Neural cell (in vitro differentiated cells): Measurements from ENCODE around the gene ADH4. TPM values are rescaled to one million over a fixed set of nuclear protein-coding genes. Genes with fewer than 3 reads are reported as not detected.
"Not testable (repeated sequence)": the region's sequence is repeated elsewhere in the genome, so short reads cannot be mapped to it uniquely, and the experiment has no call there.

Experiments used
- H2AFZ ChIP-seq: fragments of 200-600, 300-800 bp; sonication (generic), shearing (Covaris generic); 2 replicates; pipeline ENCODE4 v1.6.0; 2014; ENCODE audit warnings: low read depth, mild to moderate bottlenecking, antibody characterized with exemption, low read length, moderate library complexity
- H3F3A ChIP-seq: fragments of 200-600 bp; shearing (Covaris generic); 2 replicates; pipeline ENCODE4 v1.6.1; 2016; ENCODE audit warnings: mild to moderate bottlenecking, moderate library complexity, mixed read lengths, antibody characterized with exemption, low read length; ENCODE audit not compliant: insufficient read depth, poor library complexity, severe bottlenecking
- H3K27ac ChIP-seq: fragments of 200-600, 300-800 bp; sonication (generic), shearing (Covaris generic); 2 replicates; pipeline ENCODE4 v1.5.1; 2014; ENCODE audit warnings: mild to moderate bottlenecking, low read length, moderate library complexity
- H3K27me3 ChIP-seq: fragments of 300-800, 200-600 bp; sonication (generic), shearing (Covaris generic); 2 replicates; pipeline ENCODE4 v1.6.0; 2014; ENCODE audit warnings: mild to moderate bottlenecking, low read depth, low read length, moderate library complexity; ENCODE audit not compliant: insufficient read depth
- H3K36me3 ChIP-seq: fragments of 300-800, 200-600 bp; sonication (generic), shearing (Covaris generic); 2 replicates; pipeline ENCODE4 v1.5.1; 2014; ENCODE audit warnings: mild to moderate bottlenecking, antibody characterized with exemption, low read length, moderate library complexity; ENCODE audit not compliant: insufficient read depth
- H3K4me2 ChIP-seq: fragments of 300-800, 200-600 bp; sonication (generic), shearing (Covaris generic); 2 replicates; pipeline ENCODE4 v1.6.0; 2014; ENCODE audit warnings: mild to moderate bottlenecking, low read length
- H3K4me3 ChIP-seq: fragments of 300-800, 200-600 bp; sonication (generic), shearing (Covaris generic); 2 replicates; pipeline ENCODE4 v1.5.1; 2014; ENCODE audit warnings: mild to moderate bottlenecking, low read length, moderate library complexity
- H3K79me2 ChIP-seq: fragments of 200-600 bp; shearing (Covaris generic); replicated peaks from 2 replicates; pipeline ENCODE4 v1.6.0; 2014; ENCODE audit warnings: mild to moderate bottlenecking, low read length, moderate library complexity; ENCODE audit not compliant: insufficient read depth
- H3K9ac ChIP-seq: fragments of 300-800, 200-600 bp; sonication (generic), shearing (Covaris generic); 2 replicates; pipeline ENCODE4 v1.6.1; 2016; ENCODE audit warnings: mild to moderate bottlenecking, low read length, mixed read lengths
- H3K9me2 ChIP-seq: fragments of 200-600 bp; shearing (Covaris generic); 2 replicates; pipeline ENCODE4 v1.6.1; 2016; ENCODE audit warnings: mild to moderate bottlenecking, low read length, mixed read lengths; ENCODE audit not compliant: insufficient read depth
- H3K9me3 ChIP-seq: fragments of 200-600, 300-800 bp; sonication (generic), shearing (Covaris generic); 2 replicates; pipeline ENCODE4 v1.6.1; 2016; ENCODE audit warnings: mild to moderate bottlenecking, mixed run types, low read length, moderate library complexity, mixed read lengths
- H4K20me1 ChIP-seq: fragments of 200-600 bp; shearing (Covaris generic); 2 replicates; pipeline ENCODE4 v1.6.1; 2016; ENCODE audit warnings: mild to moderate bottlenecking, mixed run types; ENCODE audit not compliant: insufficient read depth
- CTCF ChIP-seq: fragments of 450-650 bp; IDR thresholded peaks from 2 replicates; pipeline ENCODE4 v1.5.1; 2014; ENCODE audit warnings: antibody characterized with exemption, mild to moderate bottlenecking, moderate library complexity; ENCODE audit not compliant: poor library complexity, severe bottlenecking
- EP300 ChIP-seq: fragments of 450-650 bp; conservative IDR thresholded peaks from 2 replicates; pipeline ENCODE4 v1.6.1; 2014; ENCODE audit warnings: antibody characterized with exemption, mild to moderate bottlenecking, moderate library complexity; ENCODE audit not compliant: poor library complexity, severe bottlenecking
- EZH2 ChIP-seq: fragments of 200-600, 300-800 bp; shearing (Covaris generic), sonication (generic); IDR thresholded peaks from 2 replicates; pipeline ENCODE4 v1.6.1; 2014; ENCODE audit warnings: antibody characterized with exemption, low read length, borderline replicate concordance, mild to moderate bottlenecking; ENCODE audit not compliant: insufficient read depth, poor library complexity, severe bottlenecking
- MXI1 ChIP-seq: fragments of 450-650 bp; conservative IDR thresholded peaks from 2 replicates; pipeline ENCODE4 v1.6.1; 2014; ENCODE audit warnings: antibody characterized with exemption, mild to moderate bottlenecking; ENCODE audit not compliant: poor library complexity, severe bottlenecking
- POLR2AphosphoS5 ChIP-seq: IDR thresholded peaks from 2 replicates; pipeline ENCODE4 v1.6.1; 2012
- RAD21 ChIP-seq: fragments of 450-650 bp; conservative IDR thresholded peaks from 2 replicates; pipeline ENCODE4 v1.6.1; 2014; ENCODE audit warnings: antibody characterized with exemption, mild to moderate bottlenecking, moderate library complexity
- REST ChIP-seq: IDR thresholded peaks from 2 replicates; pipeline ENCODE4 v1.6.1; 2012; ENCODE audit warnings: borderline replicate concordance
- SMC3 ChIP-seq: fragments of 450-650 bp; conservative IDR thresholded peaks from 2 replicates; pipeline ENCODE4 v1.6.1; 2014; ENCODE audit warnings: antibody characterized with exemption, mild to moderate bottlenecking, moderate library complexity; ENCODE audit not compliant: poor library complexity
- TAF1 ChIP-seq: IDR thresholded peaks from 2 replicates; pipeline ENCODE4 v1.6.1; 2012; ENCODE audit warnings: low read depth
- polyA minus RNA-seq: library from RNA; depleted of rRNA, polyadenylated mRNA; stranded (reverse); fragments of >200 nt; gene quantifications from 2 replicates; pipeline ENCODE4 v1.2.3, GENCODE V29; 2014
- polyA plus RNA-seq: library from polyadenylated mRNA; depleted of rRNA; stranded (reverse); fragments of >200 nt; gene quantifications from 2 replicates; pipeline ENCODE4 v1.2.3, GENCODE V29; 2014

The ADH4 gene
- polyA plus RNA-seq, result not detected in 2 replicates
- not detected in 2 replicates for polyA minus RNA-seq

- Histone ChIP-seq H3K27ac (no peak within 1 kb of the TSS), H3K9me3 (no peaks in the 10 kb centered on the region), H3F3A (no peaks in the 10 kb centered on the region), H3K4me3 (no peak within 1 kb of the TSS), H3K9me2 (no peaks in the 10 kb centered on the region), H2AFZ (no peak within 1 kb of the TSS), H3K4me2 (no peak within 1 kb of the TSS), H3K79me2 (no peaks in the 10 kb centered on the region), H3K9ac (no peak within 1 kb of the TSS), H3K36me3 (no peaks in the 10 kb centered on the region), H3K27me3 (no peaks in the 10 kb centered on the region), H4K20me1 (no peaks in the 10 kb centered on the region)
- TF ChIP-seq SMC3 (no peak), POLR2AphosphoS5 (no peak), MXI1 (no peak), RAD21 (no peak), TAF1 (no peak), EZH2 (no peak), CTCF (no peak), REST (no peak), EP300 (no peak)
These were observed at the start of gene ADH4 for GRCh38 chr4:99144070-99144469. Gene ADH4 (minus strand): TSS chr4:99144297. CDS start chr4:99144222, 75 bp downstream.

- no peak overlapping the region for H3K9ac ChIP-seq
- no peak overlapping the region for H3K27ac ChIP-seq
- TF ChIP-seq EP300 (no peak), TAF1 (no peak), RAD21 (no peak), REST (no peak), EZH2 (no peak), SMC3 (no peak), POLR2AphosphoS5 (no peak), MXI1 (no peak), CTCF (no peak)
- no peaks in the 10 kb centered on the region for H3F3A ChIP-seq
- H3K4me3 ChIP-seq, result no peak overlapping the region
- no peaks in the 10 kb centered on the region for H3K36me3 ChIP-seq
- H2AFZ ChIP-seq, result no peak overlapping the region
- H3K79me2 ChIP-seq, result no peaks in the 10 kb centered on the region
- no peak overlapping the region for H3K4me2 ChIP-seq
- no peaks in the 10 kb centered on the region for H4K20me1 ChIP-seq
- no peaks in the 10 kb centered on the region for H3K27me3 ChIP-seq
- H3K9me2 ChIP-seq, result no peaks in the 10 kb centered on the region
- H3K9me3 ChIP-seq, result no peaks in the 10 kb centered on the region
These were observed 46.2 kb upstream of the ADH4 start for GRCh38 chr4:99190336-99190735.

GRCh38 chr4:99189900-99190299 is 45.8 kb upstream of the ADH4 start:
- H3K9me3 ChIP-seq, H3K27me3 ChIP-seq, H2AFZ ChIP-seq, H3K9me2 ChIP-seq, H3K36me3 ChIP-seq, H3K4me2 ChIP-seq, H3K9ac ChIP-seq, H3K79me2 ChIP-seq, H3K4me3 ChIP-seq, H4K20me1 ChIP-seq, H3K27ac ChIP-seq, H3F3A ChIP-seq: not testable (repeated sequence)
